Ovary (tissue), 9 donors: ENCODE measurements around the gene SNCAIP. TPM values are rescaled to one million over a fixed set of nuclear protein-coding genes. Genes with fewer than 3 reads are reported as not detected.

ENCODE experiments used
- DNase-seq, 5 donors: peaks; one replicate each; pipeline ENCODE4 v3.0.0-alpha.2; 2019 to 2020
- H3K27ac ChIP-seq, 2 donors: fragments of 200-600 bp; one replicate each; pipeline versions ENCODE4 v1.5.1 to v1.8.0; 2019 to 2022
- H3K27me3 ChIP-seq: fragments of 200-600 bp; one replicate; pipeline ENCODE4 v1.8.0; 2022
- H3K36me3 ChIP-seq: fragments of 200-600 bp; sonication (generic); one replicate; pipeline ENCODE4 v1.5.1; 2019
- H3K4me1 ChIP-seq: one replicate; pipeline ENCODE4 v1.8.1; 2013; ENCODE audit warnings: mild to moderate bottlenecking, moderate library complexity; ENCODE audit not compliant: insufficient read depth
- H3K4me3 ChIP-seq: fragments of 200-600 bp; sonication (generic); one replicate; pipeline ENCODE4 v1.5.1; 2017
- H3K9me3 ChIP-seq, 2 donors: fragments of 200-600 bp in 1 of 2; sonication (generic) in 1 of 2; one replicate each; pipeline versions ENCODE4 v1.5.1 to v1.8.1; 2013 to 2019; ENCODE audit warnings: mild to moderate bottlenecking in 1 of 2, moderate library complexity in 1 of 2
- CTCF ChIP-seq, 3 donors: fragments of 450-650 bp in 2 of 3; fragments of 200-600 bp in 1 of 3; IDR thresholded peaks; one replicate each; pipeline versions ENCODE4 v1.5.1 to v1.8.0; 2016 to 2022; ENCODE audit warnings: antibody characterized with exemption in 3 of 3, mild to moderate bottlenecking in 1 of 3
- EP300 ChIP-seq: sonication (generic); formaldehyde crosslinking; IDR thresholded peaks from one replicate; pipeline ENCODE4 v1.6.1; 2017; ENCODE audit warnings: antibody characterized with exemption
- POLR2A ChIP-seq: fragments of 450-650 bp; IDR thresholded peaks from one replicate; pipeline ENCODE4 v1.6.1; 2017; ENCODE audit warnings: antibody characterized with exemption, mild to moderate bottlenecking, moderate library complexity
- WGBS, 3 donors: extraction: QIAGEN DNeasy Blood & Tissue Kit in 1 of 3; methylation state at CpG; one replicate each; pipeline versions ENCODE4 v1.1.5 to v1.1.7; 2013 to 2017; 5-methylcytosine and 5-hydroxymethylcytosine counted together
- intact Hi-C, 4 donors: fragments of 100-400 bp; cut with DNase I; formaldehyde crosslinking; loops; one replicate each; pipeline versions ENCODE4 v1.11.0 to v1.15.1; 2022 to 2023
- polyA plus RNA-seq, 2 donors: library from polyadenylated mRNA; stranded (reverse); fragments of 200-250 nt in 1 of 2; fragments of 350-450 nt in 1 of 2; fragmentation: Illumina TruSeq in 1 of 2; extraction: RNeasy Lipid Tissue Mini Kit (QIAGEN cat#74804) in 1 of 2; gene quantifications; one replicate each; pipeline ENCODE4 v1.2.3, GENCODE V29; 2013 to 2014
- total RNA-seq, 7 donors: library from RNA; depleted of rRNA in 2 of 7; stranded (reverse); fragments of >200 nt in 2 of 7; fragmentation: NEBNext Ultra II Directional in 3 of 7; extraction: Animal tissue kit (Norgen Biotek cat#: 25700) in 3 of 7; gene quantifications; one replicate each; pipeline versions ENCODE4 v1.1.0 to v1.2.4, GENCODE V29; 2016 to 2023
- donor health status: DM: no; HTN: no; CAD: no; lungs with moderate emphysema.
- donor health status: DM: no; HTN: no; CAD: no.
- donor health status: Bipolar disorder and iron deficiency.
- donor health status: DM: yes; HTN: yes; CAD: no.
- donor health status: DM: no; HTN: no; CAD: no.
- donor health status: DM: yes; HTN: yes; CAD: no.

SNCAIP gene
- total and polyA plus RNA-seq, 9 donors = 20.4 to 92.5 (median 46.9) TPM

DNA sequence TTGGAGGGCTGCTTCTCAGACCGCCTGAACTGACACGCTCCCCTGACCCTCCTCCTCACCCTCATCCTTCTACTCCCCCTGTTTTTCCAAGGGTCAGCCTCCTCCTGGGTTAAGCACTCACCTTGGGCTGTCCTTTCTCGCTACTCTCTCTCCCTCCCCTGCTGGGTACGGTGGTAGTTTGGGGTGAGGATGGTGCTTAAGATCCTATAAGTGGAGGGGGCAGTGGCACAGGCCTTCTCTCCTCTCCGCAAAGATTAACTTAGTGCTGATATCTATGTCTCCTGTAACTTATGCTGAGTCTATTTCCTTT is 159.7 kb downstream of the SNCAIP start:
- Histone ChIP-seq H3K4me1 (peaks cover 5% of the 10 kb centered on the region), H3K27me3 (no peaks in the 10 kb centered on the region), H3K27ac (no peak overlapping the region), H3K4me3 (no peak overlapping the region), H3K36me3 (no peaks in the 10 kb centered on the region), H3K9me3 (no peaks in the 10 kb centered on the region)
- TF ChIP-seq POLR2A (no peak), CTCF (IDR thresholded peaks at IDR 0.05) (no peak), EP300 (no peak)
- intact Hi-C loops = no loop called here
- WGBS, 3 donors = 56 to 70% (median 63%) methylated on average over 5 of the region's 5 CpGs
- no peak for DNase-seq

DNA sequence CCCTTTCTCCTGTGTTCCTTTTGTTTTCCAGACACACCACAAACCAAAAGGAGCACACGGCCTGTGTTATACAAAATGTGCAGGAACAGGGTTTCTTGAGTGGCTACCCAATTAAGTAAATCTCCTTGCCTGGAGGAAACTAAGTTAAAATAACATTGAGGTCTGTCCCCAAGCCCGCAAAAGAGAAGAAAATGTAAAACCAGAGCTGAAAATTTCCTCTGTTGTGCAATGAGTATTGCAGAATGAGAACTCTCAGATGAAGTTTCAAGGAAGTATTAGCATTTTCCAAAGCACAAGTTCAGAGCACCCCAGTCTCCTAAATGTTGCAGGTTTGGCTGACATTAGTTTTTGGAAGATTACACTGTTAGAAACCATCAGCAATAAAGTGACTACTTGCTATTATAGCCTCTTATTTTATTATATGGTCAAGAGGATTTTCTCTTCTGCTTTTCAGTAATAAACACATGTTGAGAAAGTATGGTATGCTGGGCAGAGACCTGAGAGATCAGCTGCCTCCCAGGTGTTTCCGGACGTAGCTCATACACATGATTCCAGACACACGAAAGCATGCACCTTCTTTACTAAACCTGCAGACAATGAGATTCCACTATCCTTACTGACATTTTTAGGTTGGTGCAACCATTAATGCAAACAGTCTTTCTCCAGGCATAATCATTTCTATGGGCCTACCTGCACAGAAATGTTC is 161.3 kb downstream of the SNCAIP start:
- Histone ChIP-seq H3K36me3 (no peaks in the 10 kb centered on the region), H3K9me3 (no peaks in the 10 kb centered on the region), H3K27ac (no peak overlapping the region), H3K4me3 (no peak overlapping the region), H3K4me1 (peaks cover 5% of the 10 kb centered on the region), H3K27me3 (no peaks in the 10 kb centered on the region)
- DNase-seq = no peak
- WGBS, 3 donors = 94 to 95% (median 95%) methylated on average over 5 of the region's 5 CpGs
- intact Hi-C loops = no loop called here
- no peak for TF ChIP-seq EP300
- no peak for TF ChIP-seq CTCF (IDR thresholded peaks at IDR 0.05)
- TF ChIP-seq POLR2A = no peak

DNA sequence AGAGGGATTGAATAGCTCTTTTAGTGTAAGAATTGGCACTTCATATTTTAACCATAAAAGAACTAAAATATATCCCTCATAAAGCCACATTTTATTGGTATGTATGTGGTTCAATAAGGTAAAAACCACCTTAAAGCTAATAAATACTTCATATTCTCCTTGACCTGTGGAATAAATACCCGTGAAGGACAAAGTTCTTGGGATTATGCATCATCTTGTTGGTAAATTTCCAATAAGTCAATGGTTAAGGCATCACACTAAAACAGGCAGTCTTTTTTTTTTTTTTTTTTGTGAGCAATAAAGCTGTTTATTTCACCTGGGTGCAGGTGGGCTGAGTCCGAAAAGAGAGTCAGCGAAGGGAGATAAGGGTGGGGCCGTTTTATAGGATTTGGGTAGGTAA is 161.9 kb downstream of the SNCAIP start:
- no peaks in the 10 kb centered on the region for H3K9me3 ChIP-seq
- TF ChIP-seq CTCF (IDR thresholded peaks at IDR 0.05) = no peak
- TF ChIP-seq POLR2A = no peak
- no peak for TF ChIP-seq EP300
- no peaks in the 10 kb centered on the region for H3K27me3 ChIP-seq
- H3K4me1 ChIP-seq = peaks cover 5% of the 10 kb centered on the region
- no peaks in the 10 kb centered on the region for H3K36me3 ChIP-seq
- no peak for DNase-seq
- WGBS, 3 donors = 83 to 89% (median 89%) methylated on average over 3 to 4 of the region's 4 CpGs
- no peak overlapping the region for H3K4me3 ChIP-seq
- intact Hi-C loops = no loop called here
- no peak overlapping the region for H3K27ac ChIP-seq

DNA sequence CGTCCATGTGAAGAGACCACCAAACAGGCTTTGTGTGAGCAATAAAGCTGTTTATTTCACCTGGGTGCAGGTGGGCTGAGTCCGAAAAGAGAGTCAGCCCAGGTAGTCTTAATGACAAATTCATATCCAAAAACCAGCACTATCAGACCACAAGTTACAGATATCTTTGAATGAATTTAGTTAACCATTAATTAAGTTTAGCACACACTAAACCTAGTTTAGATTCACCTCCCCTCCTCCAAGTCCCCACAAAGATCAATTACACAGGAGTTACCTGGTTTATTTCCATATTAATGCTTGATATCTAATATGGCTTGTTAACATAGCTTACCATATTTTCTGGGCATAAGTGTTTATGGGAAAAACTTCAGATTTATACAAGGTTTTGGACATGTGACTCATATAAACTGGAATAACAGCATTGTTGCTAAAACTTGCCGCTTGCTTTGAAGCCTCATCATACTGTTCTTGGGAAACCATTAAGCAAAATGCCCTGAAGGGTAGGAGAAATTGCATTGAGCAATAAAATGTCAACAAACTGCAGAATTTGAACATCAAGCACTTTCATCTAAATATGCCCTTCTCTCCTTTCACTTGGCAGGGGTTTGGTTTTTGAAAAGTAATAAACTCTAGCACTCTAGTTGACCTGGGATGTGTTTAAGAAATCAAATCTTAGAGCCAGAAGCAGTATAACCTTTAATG is 166.9 kb downstream of the SNCAIP start:
- Histone ChIP-seq H3K27me3 (no peaks in the 10 kb centered on the region), H3K36me3 (no peaks in the 10 kb centered on the region), H3K4me1 (no peaks in the 10 kb centered on the region), H3K9me3 (no peaks in the 10 kb centered on the region), H3K4me3 (no peak overlapping the region), H3K27ac (no peak overlapping the region)
- no peak for DNase-seq
- intact Hi-C loops = no loop called here
- TF ChIP-seq CTCF (IDR thresholded peaks at IDR 0.05) = no peak
- TF ChIP-seq EP300 = no peak
- no peak for TF ChIP-seq POLR2A
- WGBS, 3 donors = 89 to 90% (median 89%) methylated on average over 2 to 3 of the region's 3 CpGs
